ENCODE data around the gene MED13L. TPM values are rescaled to one million over a fixed set of nuclear protein-coding genes. Genes with fewer than 3 reads are reported as not detected.

Gene MED13L
- polyA plus RNA-seq, 10 donors, result 43.0 to 60.2 (median 47.3) TPM

DNA sequence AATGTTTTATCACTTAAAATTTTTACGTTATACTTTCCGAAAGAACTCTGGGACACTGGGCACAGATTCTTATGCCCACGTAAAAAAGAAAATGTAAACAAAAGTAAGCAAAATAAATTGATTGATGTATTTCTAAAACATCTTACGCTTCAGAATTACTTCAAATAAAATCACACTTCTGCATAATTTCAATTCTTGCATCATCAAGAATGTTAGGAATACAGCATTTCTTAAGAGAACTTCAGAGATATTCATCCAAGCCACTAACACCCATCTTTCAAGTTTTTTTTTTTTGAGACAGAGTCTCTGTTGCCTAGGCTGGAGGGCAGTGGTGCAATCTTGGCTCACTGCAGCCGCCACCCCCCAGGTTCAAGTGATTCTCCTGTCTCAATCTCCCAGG is 180.6 kb downstream of the MED13L start:
- DNase-seq, result no peak

DNA sequence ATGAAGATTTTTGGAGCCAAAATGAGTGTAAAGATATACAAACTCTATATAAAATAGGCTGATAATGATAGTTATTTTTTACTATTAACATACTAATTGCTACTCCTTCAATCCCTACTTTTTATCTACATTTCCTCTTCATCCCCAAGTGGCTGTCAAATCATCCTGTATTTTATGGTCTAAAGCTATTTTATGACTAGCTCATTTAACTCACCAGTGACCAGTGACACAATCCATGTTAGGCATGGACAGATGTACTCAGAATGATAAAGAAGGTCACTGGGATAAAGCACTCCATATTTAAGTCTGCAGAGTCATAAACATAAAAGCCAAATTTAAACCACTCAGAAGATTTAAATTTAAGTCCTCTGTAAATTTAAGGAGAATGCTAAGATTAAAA is 183.0 kb downstream of the MED13L start:
- no peak for DNase-seq

DNA sequence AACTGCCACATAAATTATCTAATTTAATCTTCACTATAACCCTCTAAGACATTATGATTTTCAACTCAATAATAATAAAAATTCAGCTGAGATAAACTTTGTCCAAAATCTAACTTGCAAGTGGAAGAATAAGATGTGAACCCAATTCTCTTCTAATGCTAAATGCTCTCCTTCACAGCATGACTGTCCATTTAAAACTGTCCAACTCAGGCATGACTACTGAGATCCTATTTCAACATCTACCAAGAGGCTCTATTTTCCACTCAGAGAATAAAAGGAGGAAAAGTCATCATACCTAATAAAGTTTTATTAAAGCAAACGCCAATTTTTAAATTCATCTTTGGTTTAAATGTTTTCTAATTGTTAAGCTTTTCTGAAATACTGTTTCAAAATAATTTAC is 183.6 kb downstream of the MED13L start:
- no peak for DNase-seq

DNA sequence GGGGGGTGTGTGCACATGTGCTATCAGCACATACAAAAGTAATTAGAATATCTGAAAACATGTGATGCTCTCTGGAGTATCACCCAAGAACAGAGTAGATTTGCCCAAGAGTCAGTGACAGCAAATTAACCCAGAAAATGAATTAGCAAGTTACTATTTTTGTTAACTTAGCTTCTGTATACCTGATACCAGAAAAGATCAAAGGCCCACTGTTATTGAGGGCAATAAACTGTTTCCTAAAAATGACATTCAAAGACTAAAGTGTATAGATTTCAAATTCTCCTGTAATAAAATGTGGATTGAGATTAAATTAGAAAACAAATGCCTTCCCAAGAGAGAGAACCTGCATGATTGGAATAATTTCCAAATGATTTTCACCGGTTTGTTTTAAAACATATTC is 184.7 kb downstream of the MED13L start:
- no peak for DNase-seq

DNA sequence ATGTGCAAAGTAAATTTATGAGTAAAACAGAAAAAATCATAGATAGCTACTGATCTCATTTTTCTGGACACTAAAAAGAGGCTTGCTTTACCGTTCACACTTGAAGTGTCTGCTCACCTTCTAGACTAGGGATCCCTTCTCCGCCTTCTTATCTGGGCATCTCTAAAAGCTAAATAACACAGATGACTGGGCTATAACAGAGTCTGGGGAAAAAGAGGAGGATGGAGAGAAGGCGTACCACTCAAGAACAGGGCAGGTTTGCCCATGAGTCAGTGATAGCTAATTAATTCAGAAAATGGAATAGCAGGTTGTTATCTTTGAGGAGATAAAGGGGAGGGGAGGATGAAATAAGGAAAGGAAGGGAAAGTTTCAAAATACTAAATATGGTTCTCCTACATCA is 185.3 kb downstream of the MED13L start:
- DNase-seq, result no peak

DNA sequence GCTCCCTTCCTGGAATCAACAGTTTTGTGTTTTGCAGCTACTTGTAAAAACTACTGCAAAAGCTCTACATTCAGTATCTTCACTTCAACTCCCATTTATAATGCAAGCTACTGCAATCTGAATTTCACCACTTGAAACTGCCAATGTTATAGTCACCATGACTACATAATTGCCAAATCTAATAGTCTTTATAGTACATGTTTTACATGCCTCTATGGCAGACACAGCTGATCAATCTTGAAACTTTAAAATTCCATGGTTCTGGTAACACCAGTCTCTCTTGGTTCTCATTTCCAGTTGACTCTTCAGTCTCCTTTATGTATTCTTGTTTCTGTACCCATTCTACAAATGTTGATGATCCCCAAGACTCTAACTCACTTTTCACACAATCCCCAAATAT is 185.9 kb downstream of the MED13L start:
- no peak for DNase-seq

DNA sequence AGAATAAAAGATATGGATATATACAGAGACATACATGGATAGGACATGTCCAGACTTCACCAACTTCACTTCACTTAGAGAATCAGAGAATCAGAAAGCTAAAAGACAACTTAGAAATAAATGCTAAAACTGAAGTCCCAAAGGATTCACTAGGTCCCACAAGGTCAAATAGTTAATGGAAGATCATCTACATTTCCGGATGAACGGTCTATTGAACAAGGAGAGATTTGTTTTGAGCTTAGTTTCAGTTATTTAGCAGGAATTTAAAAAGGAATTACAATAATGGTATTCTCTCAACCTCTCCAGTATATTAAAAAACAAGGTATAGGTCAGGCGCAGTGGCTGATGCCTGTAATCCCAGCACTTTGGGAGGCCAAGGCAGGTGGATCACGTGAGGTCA is 187.0 kb downstream of the MED13L start:
- DNase-seq, result no peak

DNA sequence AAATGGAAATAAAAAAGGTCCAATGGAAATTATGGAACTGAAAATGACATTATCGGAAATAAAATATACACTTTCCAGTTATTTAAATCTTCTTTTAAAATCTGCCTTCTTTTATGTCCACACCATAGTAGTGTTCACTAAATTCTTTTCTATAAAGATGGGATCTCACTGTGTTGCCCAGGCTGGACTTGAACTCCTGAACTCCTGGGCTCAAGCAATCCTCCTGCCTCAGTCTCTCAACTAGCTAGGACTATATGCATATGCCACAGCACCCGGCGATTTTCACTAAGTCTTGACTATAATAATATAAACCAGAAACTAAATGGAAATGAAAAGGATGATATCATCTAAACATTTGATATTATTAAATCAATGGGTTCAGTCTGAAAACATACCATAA is 188.4 kb downstream of the MED13L start:
- no peak for DNase-seq

DNA sequence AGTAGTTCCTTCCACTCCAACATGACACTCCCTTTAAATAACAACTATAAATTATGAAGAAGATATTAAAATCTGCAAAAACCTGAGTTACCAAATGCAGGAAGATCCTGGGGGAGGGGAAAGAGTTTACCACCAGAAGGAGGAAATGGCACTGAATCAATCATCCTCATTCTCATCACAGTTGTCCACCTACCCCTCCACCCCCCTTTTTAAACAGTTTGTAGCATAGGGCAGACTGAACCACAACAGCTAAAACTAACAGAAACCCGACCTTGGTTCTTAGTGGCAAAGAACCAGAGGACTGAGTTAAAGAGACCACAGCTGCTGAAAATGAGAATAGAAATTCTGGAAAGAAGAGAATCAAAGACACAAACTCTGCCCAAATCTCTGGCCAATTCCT is 189.5 kb downstream of the MED13L start:
- DNase-seq, result no peak

DNA sequence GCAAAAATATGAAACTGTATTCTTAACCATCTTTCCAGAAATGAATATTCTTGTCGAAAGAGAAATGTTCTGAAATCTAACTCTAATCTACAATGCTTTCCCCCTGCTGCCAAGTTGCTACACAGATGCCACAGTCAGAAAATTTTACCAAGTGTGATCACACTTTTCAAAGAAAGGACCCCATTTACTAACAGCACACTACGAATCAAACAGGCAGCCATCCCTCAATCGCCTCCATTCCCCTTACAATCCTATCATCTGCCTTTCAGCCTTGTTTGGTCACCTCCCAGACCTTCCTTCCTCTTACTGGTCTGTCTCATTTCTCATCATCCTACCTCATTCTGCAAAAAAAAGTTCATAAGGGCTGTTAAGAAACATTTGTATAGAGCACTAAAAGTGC is 190.1 kb downstream of the MED13L start:
- no peak for DNase-seq

DNA sequence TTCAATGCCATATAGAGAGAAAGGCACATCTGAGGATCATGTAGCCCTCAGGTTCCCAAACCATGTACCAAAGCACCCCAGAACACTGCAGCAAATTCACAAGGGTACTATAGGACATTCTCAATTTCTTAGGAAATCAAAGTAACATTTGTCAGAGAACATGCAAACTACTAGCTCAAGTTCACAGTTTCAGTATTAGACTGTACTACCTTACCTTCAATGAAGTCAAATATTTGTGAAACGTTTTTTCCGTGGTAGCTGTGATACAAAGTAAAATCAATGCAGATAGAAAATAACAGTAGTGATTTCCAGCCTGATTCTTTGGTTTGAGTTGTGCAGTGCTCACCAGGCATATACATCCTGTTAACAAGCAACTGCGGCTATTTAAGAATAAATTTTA is 197.1 kb downstream of the MED13L start:
- no peak for DNase-seq

DNA sequence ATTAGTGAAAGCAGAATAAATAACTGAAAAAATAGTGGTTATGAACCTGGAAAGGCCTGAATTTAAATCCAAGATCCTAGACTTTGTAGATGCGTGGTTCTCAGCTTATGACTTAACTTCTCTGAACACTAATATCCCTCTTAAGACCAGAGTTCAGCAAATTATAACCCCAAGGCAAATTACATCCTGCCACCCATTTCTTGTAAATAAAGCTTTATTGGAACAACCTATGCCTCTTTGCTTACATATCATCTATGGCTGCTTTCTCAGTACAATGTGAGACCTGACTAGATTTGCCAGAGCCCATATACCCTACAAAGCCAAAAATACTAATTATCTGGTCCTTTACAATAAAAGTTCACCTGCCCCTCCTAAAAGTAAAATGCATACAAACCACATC is 199.1 kb downstream of the MED13L start:
- no peak for DNase-seq

DNA sequence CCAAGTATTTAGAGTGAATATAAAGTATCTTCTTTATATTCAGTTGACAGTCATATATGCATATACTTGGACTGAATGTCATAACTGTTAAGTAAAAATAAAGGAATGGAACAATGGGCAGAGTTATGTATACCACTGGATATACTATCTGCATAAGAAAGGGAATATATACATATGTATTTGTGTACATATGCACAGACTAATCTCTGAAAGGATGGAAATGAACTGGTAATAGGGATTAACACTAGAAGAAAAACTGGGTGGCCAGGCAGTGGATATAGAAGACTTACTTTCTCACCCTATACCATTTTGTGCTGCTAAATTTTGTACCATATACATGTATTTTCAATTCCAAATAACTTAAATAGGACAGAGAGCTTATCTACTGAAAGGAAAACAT is 200.1 kb downstream of the MED13L start:
- no peak for DNase-seq

DNA sequence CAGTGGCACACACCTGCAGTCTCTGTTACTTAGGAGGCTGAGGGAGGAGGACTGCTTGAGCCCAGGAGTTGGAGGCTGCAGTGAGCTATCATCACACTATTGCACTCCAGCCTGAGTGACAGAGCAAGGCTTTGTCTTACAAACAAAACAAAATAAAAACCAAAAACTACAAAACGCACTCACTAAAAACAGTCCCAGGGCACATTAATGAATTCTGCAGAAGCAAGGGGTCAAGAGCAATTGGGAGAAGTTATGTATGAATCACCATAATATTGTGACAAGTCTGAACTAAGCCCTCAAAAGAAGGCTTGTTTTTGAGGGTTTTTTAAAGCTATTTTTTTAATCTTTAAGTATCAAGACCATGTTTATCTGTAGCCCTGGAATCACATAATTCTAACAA is 201.1 kb downstream of the MED13L start:
- DNase-seq, result no peak

DNA sequence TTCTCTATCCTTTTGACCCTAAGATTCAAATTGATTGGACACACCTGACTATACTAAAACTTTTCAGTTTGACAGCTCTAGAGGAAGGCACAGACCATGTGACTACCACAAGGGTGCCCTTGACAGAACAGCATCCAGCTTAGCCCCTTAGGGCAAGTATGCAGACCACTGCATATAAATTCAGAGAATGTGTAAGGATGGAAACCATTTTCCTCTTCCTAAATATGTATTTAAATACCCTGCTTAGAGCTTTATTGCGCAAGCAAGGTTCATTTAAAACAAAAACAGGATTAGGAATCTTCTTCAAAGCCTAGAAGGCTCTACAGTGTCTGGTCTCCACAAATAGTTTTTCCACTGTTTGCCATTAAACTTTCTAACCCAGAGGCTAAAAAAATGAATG is 202.8 kb downstream of the MED13L start:
- DNase-seq, result no peak

DNA sequence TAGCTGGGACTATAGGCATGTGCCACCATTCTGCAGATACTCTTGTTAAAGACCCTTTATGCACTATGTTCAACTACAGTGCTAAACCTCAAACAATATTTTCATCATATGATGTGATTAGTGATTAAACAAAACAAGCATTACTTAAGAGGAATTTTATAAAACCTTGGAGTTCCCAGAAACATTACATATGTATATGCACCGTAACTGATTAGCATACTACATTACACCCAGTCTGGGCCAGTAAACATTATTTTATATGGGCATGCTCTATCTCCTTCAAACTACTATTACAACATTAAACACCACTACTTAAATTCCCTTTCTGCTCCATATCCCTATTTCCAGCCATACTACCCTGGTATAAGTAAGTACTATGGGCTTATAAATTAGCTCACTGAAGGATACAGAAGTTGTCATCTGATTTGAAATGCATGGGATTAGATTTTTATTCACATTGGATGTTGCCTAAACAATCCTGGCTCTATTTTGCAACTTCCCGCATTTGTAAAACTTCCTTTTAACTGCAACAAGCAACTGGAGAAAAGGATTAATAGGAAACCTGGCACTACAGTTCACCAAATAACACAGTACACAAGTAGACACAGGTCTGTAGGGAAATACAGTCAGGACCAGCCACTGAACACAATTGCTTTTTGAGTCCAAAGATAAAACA is 205.8 kb downstream of the MED13L start:
- DNase-seq, result no peak

DNA sequence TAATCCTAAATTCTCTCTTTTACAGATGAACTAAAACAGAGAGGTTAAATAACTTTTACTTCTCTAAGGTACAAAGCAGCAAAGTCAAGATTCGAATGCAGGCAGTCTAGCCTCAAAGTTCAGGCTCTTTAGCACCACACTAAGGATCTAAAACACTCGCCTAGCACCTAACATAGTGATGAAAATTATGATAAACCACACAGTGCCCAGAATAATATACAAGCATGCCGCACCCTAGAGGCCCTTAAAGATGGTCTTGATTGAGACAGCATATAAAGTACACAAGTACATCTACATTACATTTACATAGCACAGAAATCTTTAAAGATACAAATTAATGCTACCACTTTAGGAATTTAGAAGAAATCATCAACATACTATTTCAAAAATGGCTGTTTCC is 207.0 kb downstream of the MED13L start:
- DNase-seq, result no peak

DNA sequence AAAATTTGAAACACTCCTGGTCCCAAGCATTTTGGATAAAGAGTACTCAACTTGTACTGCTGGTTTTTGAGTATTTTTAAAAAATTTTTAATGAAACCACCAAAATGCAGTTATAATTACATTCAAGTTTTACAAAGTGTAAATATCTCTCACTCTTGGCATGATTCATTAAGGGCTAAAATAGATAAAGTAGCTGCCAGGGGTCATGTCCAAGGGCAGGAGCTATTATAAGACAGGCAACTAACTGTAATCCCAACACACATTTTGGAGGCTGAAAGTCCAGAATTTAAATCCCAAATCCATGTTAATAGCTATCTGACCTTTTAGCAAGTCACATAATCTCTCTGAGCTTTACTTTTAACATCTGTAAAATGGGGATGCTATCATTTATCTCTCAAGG is 207.6 kb downstream of the MED13L start:
- no peak for DNase-seq

DNA sequence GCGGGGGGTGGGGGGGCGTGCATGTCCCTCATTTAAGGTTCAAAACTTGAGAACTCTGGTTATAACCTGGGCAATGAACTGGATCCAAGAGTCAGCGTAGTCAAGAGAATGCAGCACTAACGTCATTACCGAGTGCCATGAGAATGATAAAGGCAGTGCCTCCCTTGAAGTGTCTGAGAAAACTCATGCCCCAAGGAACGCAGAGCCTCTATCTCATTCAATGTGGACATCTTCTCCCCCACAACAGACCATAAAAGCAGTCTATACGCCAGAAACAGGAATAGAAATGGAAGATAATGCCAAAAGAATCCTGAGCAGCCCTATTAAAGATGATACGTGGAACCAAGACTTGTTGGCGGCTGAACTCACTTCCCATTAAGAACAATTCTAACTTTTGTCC is 208.6 kb downstream of the MED13L start:
- DNase-seq, result no peak

DNA sequence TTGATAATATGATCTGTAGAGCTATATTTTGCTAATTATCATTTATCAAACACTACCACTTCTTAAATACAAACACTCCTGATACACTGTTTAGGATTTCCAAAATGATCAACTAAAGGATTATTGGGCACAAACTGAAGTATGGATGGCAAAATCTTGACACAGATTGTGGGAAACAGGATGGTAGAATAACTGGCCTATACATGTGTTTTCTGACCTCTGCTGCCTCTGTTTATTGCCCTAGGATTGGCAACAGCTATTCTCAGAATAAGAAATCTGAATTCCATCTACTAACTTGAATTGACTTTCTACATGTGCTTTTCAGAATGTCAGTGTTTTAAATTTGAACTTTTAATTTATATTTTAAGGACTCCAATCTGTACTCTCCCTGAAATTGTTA is 209.1 kb downstream of the MED13L start:
- DNase-seq, result no peak

DNA sequence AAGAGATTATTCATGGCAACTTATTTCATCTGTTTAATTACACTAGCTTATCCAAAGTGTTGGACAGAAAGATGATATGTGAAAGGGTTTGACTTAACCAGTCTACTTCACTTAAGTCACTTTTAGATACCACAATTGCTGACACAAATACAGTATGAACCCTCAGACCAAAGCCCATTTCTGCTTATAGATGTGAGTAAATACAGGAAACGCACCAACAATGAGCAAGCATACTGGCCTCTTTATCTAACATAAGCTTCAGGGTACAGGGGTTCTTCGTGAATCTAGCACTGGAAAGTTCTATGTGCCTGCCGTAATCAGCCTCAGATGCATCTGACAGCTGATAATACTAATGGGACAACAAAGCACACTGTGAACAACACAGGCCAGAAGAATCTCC is 209.6 kb downstream of the MED13L start:
- DNase-seq, result no peak

DNA sequence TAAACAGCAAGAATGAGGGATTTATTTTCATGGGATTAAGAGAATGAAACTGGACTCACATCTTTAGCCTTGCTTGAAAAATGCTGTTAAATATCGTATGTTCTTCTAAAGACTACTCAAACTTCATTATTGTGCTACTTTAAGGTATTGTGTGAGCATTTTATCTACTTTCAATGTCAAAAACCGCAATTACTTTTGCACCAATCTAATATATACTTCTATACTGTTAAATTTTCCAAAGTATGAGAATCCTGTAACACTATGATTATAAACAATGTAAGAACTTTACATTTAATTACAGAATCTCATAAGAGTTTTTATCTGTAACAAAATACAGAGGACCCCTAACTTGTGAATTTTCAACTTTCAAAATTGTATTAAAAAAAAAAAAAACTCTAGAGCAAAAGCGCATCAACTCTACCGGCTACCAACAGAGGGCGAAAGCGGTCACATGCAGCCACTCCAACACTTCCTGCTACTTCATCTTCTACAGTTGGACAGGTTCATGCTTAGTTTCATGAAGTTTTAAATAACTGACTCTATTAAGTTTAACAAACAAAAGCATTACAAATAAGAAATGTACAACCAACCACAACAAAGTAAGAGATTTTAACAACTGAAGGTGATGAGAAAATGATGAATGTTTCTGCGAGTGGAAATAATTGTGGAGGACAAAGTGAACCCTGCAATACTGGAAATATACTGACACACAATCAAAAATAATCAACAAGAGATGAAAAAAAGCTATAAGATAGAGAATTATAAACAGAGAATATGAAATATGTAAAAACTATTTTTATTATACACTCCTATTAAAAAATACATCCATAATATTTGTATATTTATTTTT is 210.9 kb downstream of the MED13L start:
- DNase-seq, result peak in 2 of 3 donors; percentile 30 to 52

DNA sequence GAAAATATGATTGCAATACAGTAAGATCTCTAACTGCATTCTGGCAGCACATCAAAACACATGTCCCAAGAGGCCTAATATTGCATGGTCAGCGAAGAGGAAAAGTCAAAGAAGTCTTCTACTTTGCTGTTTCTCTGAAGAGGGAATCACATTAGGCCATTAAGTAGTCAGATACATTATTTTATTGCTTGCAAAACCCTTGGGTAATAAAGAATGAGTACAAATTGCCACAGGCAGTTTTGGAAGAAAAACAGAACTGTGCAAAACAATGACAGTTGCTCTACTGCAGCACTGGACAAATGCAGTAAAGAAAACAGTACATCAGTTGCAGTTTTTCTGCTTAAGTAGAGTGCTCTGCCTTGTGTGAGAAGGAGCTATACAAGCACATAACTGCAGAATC is 211.9 kb downstream of the MED13L start:
- peak in 2 of 3 donors; percentile 30 to 61 for DNase-seq

DNA sequence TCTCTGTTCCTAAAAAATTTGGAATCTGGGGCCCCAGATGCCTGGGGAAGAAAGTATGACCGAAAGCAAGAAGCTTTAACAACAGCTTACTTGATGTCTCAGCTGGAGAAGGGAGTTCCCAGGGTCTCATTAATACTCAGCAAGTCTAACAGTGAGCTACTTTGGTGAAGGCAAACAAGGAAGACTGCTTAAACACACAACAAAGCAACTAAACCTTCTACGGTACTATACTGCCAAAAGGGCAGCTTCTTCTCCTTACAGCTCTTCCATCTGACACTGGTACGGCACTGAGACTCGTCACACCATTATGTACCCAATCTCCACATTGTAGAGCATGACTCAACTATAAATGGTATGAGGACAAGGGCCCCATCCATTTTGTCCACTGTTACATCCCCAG is 213.0 kb downstream of the MED13L start:
- no peak for DNase-seq

Data from muscle of back (tissue), 11 donors.